HCT116 (cell line): Measurements from ENCODE around the gene MIPEP. TPM values are rescaled to one million over a fixed set of nuclear protein-coding genes. Genes with fewer than 3 reads are reported as not detected.

Experiments used
- ATAC-seq: fragments of 200-7000 bp; cut with Tn5 transposase; 2 replicates; pipeline ENCODE4 v1.9.1; 2020; ENCODE audit warnings: mild to moderate bottlenecking, moderate library complexity
- BruUV-seq: library from RNA; stranded (reverse); fragments of 400-500 nt; replicated peaks from 2 replicates; lab custom pipeline; 2021; lab: Mats Ljungman, UMichigan
- CTCF ChIA-PET: fragments of 300-600 bp; sonication (Branson Sonifier 250); formaldehyde crosslinking; loops from one replicate; lab custom pipeline; 2021; ENCODE audit warnings: antibody characterized with exemption; lab: Charles Lee
- POLR2A ChIA-PET: fragments of 300-600, 350-600 bp; sonication (Branson Sonifier 250); formaldehyde crosslinking; loops from one replicate; lab custom pipeline; 2021; ENCODE audit warnings: antibody characterized with exemption; lab: Charles Lee
- RAD21 ChIA-PET, 2 experiments: fragments of 300-600 bp; sonication (Branson Sonifier 250); formaldehyde crosslinking; loops; one replicate each; lab custom pipeline; 2023; ENCODE audit warnings: low total read pairs in 2 of 2; ENCODE audit not compliant: uncharacterized antibody in 2 of 2, unreplicated experiment in 2 of 2, low non-redundant PET in 1 of 2; lab: Charles Lee
- DNase-seq: peaks from one replicate; pipeline ENCODE4 v3.0.0-alpha.2; 2010; ENCODE audit warnings: low read depth, low spot score
- H2AFZ ChIP-seq: fragments of 200-600 bp; shearing (Covaris generic), sonication (generic); 2 replicates; pipeline ENCODE4 v1.6.1; 2017; ENCODE audit warnings: low read depth, mixed run types, mixed read lengths, antibody characterized with exemption, low read length; ENCODE audit not compliant: poor library complexity, severe bottlenecking
- H3K27ac ChIP-seq: 2 replicates; pipeline ENCODE4 v1.5.1; 2012; ENCODE audit warnings: low read depth, low read length
- H3K27me3 ChIP-seq: fragments of 200-600 bp; sonication (generic); 2 replicates; pipeline ENCODE4 v1.6.1; 2016; ENCODE audit warnings: mixed run types, low read length, mixed read lengths; ENCODE audit not compliant: insufficient read depth
- H3K36me3 ChIP-seq, 2 experiments: fragments of 200-500 bp in 1 of 2; fragments of 200-600 bp in 1 of 2; sonication (Bioruptor generic) in 1 of 2; sonication (generic) in 1 of 2; 2 replicates each; pipeline versions ENCODE4 v1.5.1 to v1.6.1; 2014 to 2016; ENCODE audit warnings: low read length in 2 of 2, inconsistent platforms in 1 of 2, mixed read lengths in 1 of 2, mixed run types in 1 of 2; ENCODE audit not compliant: insufficient read depth in 2 of 2, control insufficient read depth in 1 of 2
- H3K4me1 ChIP-seq, 2 experiments: fragments of 200-600 bp in 1 of 2; sonication (generic) in 1 of 2; 2 replicates each; pipeline versions ENCODE4 v1.5.1 to v1.6.1; 2012 to 2017; ENCODE audit warnings: low read length in 2 of 2, inconsistent platforms in 1 of 2, mild to moderate bottlenecking in 1 of 2, mixed read lengths in 1 of 2, mixed run types in 1 of 2, moderate library complexity in 1 of 2; ENCODE audit not compliant: insufficient read depth in 2 of 2, control insufficient read depth in 1 of 2
- H3K4me2 ChIP-seq: fragments of 200-600 bp; sonication (generic); 2 replicates; pipeline ENCODE4 v1.6.1; 2017; ENCODE audit warnings: mixed run types, low read length, mixed read lengths
- H3K4me3 ChIP-seq, 2 experiments: fragments of 200-600 bp in 1 of 2; sonication (generic) in 1 of 2; replicated peaks in 1 of 2; 2 replicates each; pipeline ENCODE4 v1.5.1; 2011 to 2016; ENCODE audit warnings: low read length in 2 of 2, control low read depth in 1 of 2, low read depth in 1 of 2, mild to moderate bottlenecking in 1 of 2, mixed read lengths in 1 of 2, mixed run types in 1 of 2
- H3K79me2 ChIP-seq: fragments of 200-600 bp; sonication (generic); 2 replicates; pipeline ENCODE4 v1.6.1; 2017; ENCODE audit warnings: mild to moderate bottlenecking, mixed run types, low read length, moderate library complexity, mixed read lengths; ENCODE audit not compliant: insufficient read depth
- H3K9ac ChIP-seq: fragments of 200-600 bp; sonication (generic); 2 replicates; pipeline ENCODE4 v1.6.1; 2016; ENCODE audit warnings: low read length, mixed read lengths
- H3K9me2 ChIP-seq: fragments of 200-600 bp; sonication (generic), shearing (Covaris generic); 2 replicates; pipeline ENCODE4 v1.6.1; 2017; ENCODE audit warnings: mixed run types, mild to moderate bottlenecking, moderate library complexity; ENCODE audit not compliant: insufficient read depth
- H3K9me3 ChIP-seq, 2 experiments: fragments of 200-500 bp in 1 of 2; fragments of 200-600 bp in 1 of 2; sonication (Bioruptor generic) in 1 of 2; sonication (generic) in 1 of 2; 2 replicates each; pipeline ENCODE4 v1.6.1; 2014 to 2017; ENCODE audit warnings: low read length in 2 of 2, mixed read lengths in 2 of 2, inconsistent platforms in 1 of 2, low read depth in 1 of 2, mild to moderate bottlenecking in 1 of 2, mixed run types in 1 of 2, moderate library complexity in 1 of 2; ENCODE audit not compliant: control insufficient read depth in 1 of 2, insufficient read depth in 1 of 2
- H4K20me1 ChIP-seq: fragments of 200-600 bp; sonication (generic), shearing (Covaris generic); 2 replicates; pipeline ENCODE4 v1.6.1; 2017; ENCODE audit warnings: mixed run types, mild to moderate bottlenecking, moderate library complexity; ENCODE audit not compliant: insufficient read depth
- CBX3 ChIP-seq: IDR thresholded peaks from 2 replicates; pipeline ENCODE4 v1.6.1; 2012; ENCODE audit warnings: low read depth
- CEBPB ChIP-seq: IDR thresholded peaks from 2 replicates; pipeline ENCODE4 v1.6.1; 2012; ENCODE audit warnings: low read depth
- EGR1 ChIP-seq: IDR thresholded peaks from 2 replicates; pipeline ENCODE4 v1.6.1; 2012; ENCODE audit warnings: low read depth
- FOSL1 ChIP-seq: IDR thresholded peaks from 2 replicates; pipeline ENCODE4 v1.6.1; 2012; ENCODE audit warnings: low read depth
- JUND ChIP-seq: IDR thresholded peaks from 2 replicates; pipeline ENCODE4 v1.6.1; 2012
- TCF7L2 ChIP-seq: IDR thresholded peaks from 2 replicates; pipeline ENCODE4 v1.7.0; 2011; ENCODE audit warnings: borderline replicate concordance, inconsistent platforms; ENCODE audit not compliant: insufficient read depth, insufficient read length; ENCODE audit errors: extremely low read depth
- intact Hi-C: fragments of 100-400 bp; cut with micrococcal nuclease; formaldehyde crosslinking; loops from 2 replicates; pipeline ENCODE4 v1.10.0; 2022
- total RNA-seq: library from RNA; stranded (reverse); gene quantifications from one replicate; pipeline ENCODE4 v1.2.1, GENCODE V29; 2021; ENCODE audit not compliant: unreplicated experiment
- TF ChIP-seq, protein P1 (sequence below), 3 experiments: fragments of 200-600 bp in 1 of 3; sonication (generic) in 1 of 3; IDR thresholded peaks in 2 of 3; conservative IDR thresholded peaks in 1 of 3; 2 replicates each; pipeline ENCODE4 v1.5.1; 2012 to 2017; ENCODE audit warnings: low read depth in 2 of 3, low read length in 2 of 3, antibody characterized with exemption in 1 of 3, borderline replicate concordance in 1 of 3, control low read depth in 1 of 3, mild to moderate bottlenecking in 1 of 3, mixed read lengths in 1 of 3, mixed run types in 1 of 3, moderate library complexity in 1 of 3; ENCODE audit not compliant: insufficient read depth in 1 of 3

The MIPEP gene
- total RNA-seq, 1 experiment from 2014 or later, result 33.3 TPM

DNA sequence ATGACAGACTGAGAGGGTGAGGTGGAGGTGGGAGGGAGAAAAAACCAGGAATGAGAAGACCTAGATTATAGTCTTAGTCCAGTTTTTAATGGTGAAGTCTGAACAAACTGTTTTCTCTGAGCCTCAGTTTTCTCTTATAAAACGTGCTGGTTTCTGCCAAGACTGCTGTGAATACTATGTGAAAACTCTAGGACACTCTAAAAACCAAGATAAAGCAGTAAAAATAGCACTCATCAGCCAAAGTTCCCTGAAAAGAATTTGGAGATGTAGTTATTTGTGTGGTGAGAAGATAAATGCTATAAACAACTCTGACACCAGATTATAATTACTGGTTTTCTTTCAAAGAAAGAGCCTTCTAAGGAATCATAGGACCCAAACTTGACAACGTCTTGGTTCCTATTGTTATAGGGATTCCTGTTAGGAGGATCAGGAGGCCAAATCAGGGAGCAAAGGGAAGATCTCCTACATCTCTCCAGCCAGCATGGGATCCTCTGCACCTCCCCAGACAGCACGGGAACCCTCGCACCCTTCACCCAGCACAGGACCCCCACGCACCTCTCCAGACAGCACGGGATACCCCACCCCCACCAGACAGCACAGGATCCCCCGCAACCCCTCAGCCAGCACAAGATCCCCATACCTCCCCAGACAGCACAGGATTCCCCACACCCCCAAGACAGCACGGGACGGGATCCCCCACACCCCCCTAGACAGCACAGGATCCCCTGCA lies 130.2 kb downstream of the MIPEP start:
- H3K27ac ChIP-seq, result no peak overlapping the region
- H2AFZ ChIP-seq, result no peak overlapping the region
- ATAC-seq, result no peak
- no peak for DNase-seq
- H3K9ac ChIP-seq, result no peak overlapping the region
- H3K9me3 ChIP-seq, result no peaks in the 10 kb centered on the region
- RAD21 ChIA-PET, result no interaction called here
- no peaks in the 10 kb centered on the region for H3K27me3 ChIP-seq
- intact Hi-C loops, result no loop called here
- no peaks in the 10 kb centered on the region for H3K79me2 ChIP-seq
- H3K9me2 ChIP-seq, result no peaks in the 10 kb centered on the region
- BruUV-seq, result no TSS peak
- POLR2A ChIA-PET, result no interaction called here
- H3K4me1 ChIP-seq, result no peaks in the 10 kb centered on the region
- H4K20me1 ChIP-seq, result no peaks in the 10 kb centered on the region
- H3K4me2 ChIP-seq, result no peak overlapping the region
- H3K4me3 ChIP-seq, result no peak overlapping the region
- H3K36me3 ChIP-seq, result no peaks in the 10 kb centered on the region
- CTCF ChIA-PET, result no interaction called here
- TF ChIP-seq EGR1 (no peak), JUND (no peak)
- TF ChIP-seq, all 23 proteins: peak for 0

DNA sequence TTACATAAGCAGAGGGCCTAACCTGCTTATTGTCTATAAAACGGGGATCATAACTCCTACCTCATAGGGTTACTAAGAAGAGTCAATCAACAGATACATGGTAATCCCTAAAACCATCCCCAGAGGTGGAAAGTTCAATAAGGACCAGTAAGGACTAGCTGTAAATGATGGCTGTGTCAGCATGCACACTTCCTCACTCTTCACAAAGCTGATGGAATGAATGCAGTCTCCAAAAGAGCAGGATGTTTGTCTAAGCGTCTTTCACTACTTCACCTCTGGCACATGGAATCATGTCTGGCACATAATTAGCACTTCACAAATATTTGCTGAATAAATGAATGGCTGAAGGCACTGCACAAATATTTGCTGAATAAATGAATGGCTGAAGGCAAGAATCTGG lies 134.2 kb downstream of the MIPEP start:
- Histone ChIP-seq H3K9ac (no peak overlapping the region), H3K27me3 (no peaks in the 10 kb centered on the region), H3K9me3 (no peaks in the 10 kb centered on the region), H4K20me1 (no peaks in the 10 kb centered on the region), H2AFZ (no peak overlapping the region), H3K9me2 (no peaks in the 10 kb centered on the region), H3K27ac (no peak overlapping the region), H3K4me3 (no peak overlapping the region), H3K79me2 (no peaks in the 10 kb centered on the region), H3K4me2 (no peak overlapping the region), H3K36me3 (no peaks in the 10 kb centered on the region), H3K4me1 (no peaks in the 10 kb centered on the region)
- ChIA-PET RAD21 (no interaction called here), CTCF (no interaction called here), POLR2A (no interaction called here)
- DNase-seq, result no peak
- TF ChIP-seq FOSL1, result no peak
- no peak for TF ChIP-seq CBX3
- no peak for TF ChIP-seq CEBPB
- TF ChIP-seq, protein P1, sequence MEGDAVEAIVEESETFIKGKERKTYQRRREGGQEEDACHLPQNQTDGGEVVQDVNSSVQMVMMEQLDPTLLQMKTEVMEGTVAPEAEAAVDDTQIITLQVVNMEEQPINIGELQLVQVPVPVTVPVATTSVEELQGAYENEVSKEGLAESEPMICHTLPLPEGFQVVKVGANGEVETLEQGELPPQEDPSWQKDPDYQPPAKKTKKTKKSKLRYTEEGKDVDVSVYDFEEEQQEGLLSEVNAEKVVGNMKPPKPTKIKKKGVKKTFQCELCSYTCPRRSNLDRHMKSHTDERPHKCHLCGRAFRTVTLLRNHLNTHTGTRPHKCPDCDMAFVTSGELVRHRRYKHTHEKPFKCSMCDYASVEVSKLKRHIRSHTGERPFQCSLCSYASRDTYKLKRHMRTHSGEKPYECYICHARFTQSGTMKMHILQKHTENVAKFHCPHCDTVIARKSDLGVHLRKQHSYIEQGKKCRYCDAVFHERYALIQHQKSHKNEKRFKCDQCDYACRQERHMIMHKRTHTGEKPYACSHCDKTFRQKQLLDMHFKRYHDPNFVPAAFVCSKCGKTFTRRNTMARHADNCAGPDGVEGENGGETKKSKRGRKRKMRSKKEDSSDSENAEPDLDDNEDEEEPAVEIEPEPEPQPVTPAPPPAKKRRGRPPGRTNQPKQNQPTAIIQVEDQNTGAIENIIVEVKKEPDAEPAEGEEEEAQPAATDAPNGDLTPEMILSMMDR (IDR thresholded peaks at IDR 0.05 in 2 of 3, conservative IDR thresholded peaks at IDR 0.05 in 1 of 3; ENCODE audit: borderline replicate concordance in 1 of 3, insufficient read depth in 1 of 3, low read depth in 2 of 3, low read length in 2 of 3), result no peak
- TF ChIP-seq TCF7L2, result no peak
- no TSS peak for BruUV-seq
- intact Hi-C loops, result no loop called here
- ATAC-seq, result no peak
